Measurements from ENCODE around the gene TBC1D17.
A peak's percentile ranks its signal among the peaks of the same experiment; 100 is the strongest.

Gene TBC1D17

GRCh38 chr19:49849433-49850220 is 27.9 kb upstream of the TBC1D17 start:
- no peak for DNase-seq

GRCh38 chr19:49850221-49850486 is 27.3 kb upstream of the TBC1D17 start:
- DNase-seq: no peak

- DNase-seq: peak; percentile 97
These were observed 26.8 kb upstream of the TBC1D17 start, which contains the start of gene PTOV1 for GRCh38 chr19:49850487-49851342. PTOV1 (plus strand) TSS chr19:49851159.

GRCh38 chr19:49851456-49852259 is 25.8 kb upstream of the TBC1D17 start:
- no peak for DNase-seq

- no peak for DNase-seq
These were observed 24.8 kb upstream of the TBC1D17 start for GRCh38 chr19:49852631-49853126.

GRCh38 chr19:49853852-49854377 is 23.6 kb upstream of the TBC1D17 start:
- DNase-seq: no peak

- no peak for DNase-seq
These were observed 22.9 kb upstream of the TBC1D17 start for GRCh38 chr19:49854378-49855263.

GRCh38 chr19:49855277-49855675 is 22.2 kb upstream of the TBC1D17 start:
- no peak for DNase-seq

GRCh38 chr19:49855676-49856573 is 21.6 kb upstream of the TBC1D17 start:
- DNase-seq: no peak

GRCh38 chr19:49856574-49857021 is 20.9 kb upstream of the TBC1D17 start:
- no peak for DNase-seq

- DNase-seq: no peak
These were observed 20.3 kb upstream of the TBC1D17 start for GRCh38 chr19:49857061-49857837.

- DNase-seq: no peak
These were observed 19.7 kb upstream of the TBC1D17 start for GRCh38 chr19:49857838-49858087.

GRCh38 chr19:49858088-49858985 is 19.2 kb upstream of the TBC1D17 start:
- no peak for DNase-seq

- DNase-seq: no peak
These were observed 17.7 kb upstream of the TBC1D17 start for GRCh38 chr19:49859682-49860335.

- no peak for DNase-seq
These were observed 17.0 kb upstream of the TBC1D17 start for GRCh38 chr19:49860336-49861102.

- no peak for DNase-seq
These were observed 16.4 kb upstream of the TBC1D17 start for GRCh38 chr19:49861107-49861506.

GRCh38 chr19:49861541-49862378 is 15.7 kb upstream of the TBC1D17 start:
- no peak for DNase-seq

Measured in hematopoietic multipotent progenitor cell treated with erythropoietin and hydrocortisone succinate and interleukin-3 and kit ligand, for 6 days (in vitro differentiated cells).